ENCODE data around the gene MOB3B.

- TF ChIP-seq CTCF (IDR thresholded peaks at IDR 0.05): no peak
- no peak for TF ChIP-seq POLR2A (IDR thresholded peaks at IDR 0.05)
Observed at GRCh38 chr9:27427272-27427643, 102.4 kb downstream of the MOB3B start.
